Stimulated activated CD4-positive, alpha-beta T cell treated with anti-CD3 and anti-CD28 coated beads, Interleukin-4, amount 100 ng/mL, for 24 hours (primary cell): ENCODE measurements around the gene VSX2.
"Not testable (repeated sequence)": the region's sequence is repeated elsewhere in the genome, so short reads cannot be mapped to it uniquely, and the experiment has no call there.

Experiments used
- DNase-seq: peaks from one replicate; pipeline ENCODE4 v3.0.0-alpha.2; 2020

VSX2 gene

DNA sequence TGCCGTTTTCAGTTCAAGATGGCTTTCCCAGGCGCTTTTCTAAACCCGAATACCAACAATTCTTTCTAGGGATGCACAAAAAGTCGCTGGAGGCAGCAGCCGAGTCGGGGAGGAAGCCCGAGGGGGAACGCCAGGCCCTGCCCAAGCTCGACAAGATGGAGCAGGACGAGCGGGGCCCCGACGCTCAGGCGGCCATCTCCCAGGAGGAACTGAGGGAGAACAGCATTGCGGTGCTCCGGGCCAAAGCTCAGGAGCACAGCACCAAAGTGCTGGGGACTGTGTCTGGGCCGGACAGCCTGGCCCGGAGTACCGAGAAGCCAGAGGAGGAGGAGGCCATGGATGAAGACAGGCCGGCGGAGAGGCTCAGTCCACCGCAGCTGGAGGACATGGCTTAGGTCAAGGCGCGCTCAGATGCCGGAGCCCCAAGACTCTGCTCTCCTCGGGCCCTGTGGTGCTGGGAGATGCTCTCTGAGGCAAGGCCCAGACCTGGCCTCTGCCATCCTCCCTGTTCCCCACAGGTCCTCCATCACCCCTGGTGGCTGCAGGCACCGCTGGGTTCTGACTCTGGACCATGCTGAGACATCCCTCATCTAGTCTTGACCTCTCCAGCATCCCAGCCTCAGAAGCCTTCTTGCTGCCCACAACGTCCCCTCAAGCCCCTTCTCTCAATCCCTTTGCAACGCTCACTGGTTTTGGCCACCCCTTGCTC is 21.4 kb downstream of the VSX2 start:
- no peak for DNase-seq

DNA sequence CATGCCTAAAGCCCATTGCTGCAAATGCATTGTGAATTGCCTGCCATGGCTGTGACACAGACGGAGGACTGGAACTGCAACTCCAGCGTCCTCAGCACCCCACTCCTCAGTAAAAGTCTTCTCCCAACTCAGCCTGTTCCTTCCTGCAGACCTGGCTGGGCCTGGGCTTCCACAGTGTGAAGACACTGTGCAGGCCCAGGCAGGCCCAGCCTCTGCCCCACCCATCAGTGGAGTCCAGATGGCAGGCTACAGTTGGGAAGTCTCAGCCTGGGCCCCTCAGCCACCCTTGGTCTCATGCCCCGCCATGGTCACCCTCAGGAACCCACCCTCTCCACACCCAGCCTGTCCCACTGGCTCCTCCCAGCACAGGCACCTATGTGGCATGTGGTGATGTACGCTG is 22.0 kb downstream of the VSX2 start:
- DNase-seq = no peak

DNA sequence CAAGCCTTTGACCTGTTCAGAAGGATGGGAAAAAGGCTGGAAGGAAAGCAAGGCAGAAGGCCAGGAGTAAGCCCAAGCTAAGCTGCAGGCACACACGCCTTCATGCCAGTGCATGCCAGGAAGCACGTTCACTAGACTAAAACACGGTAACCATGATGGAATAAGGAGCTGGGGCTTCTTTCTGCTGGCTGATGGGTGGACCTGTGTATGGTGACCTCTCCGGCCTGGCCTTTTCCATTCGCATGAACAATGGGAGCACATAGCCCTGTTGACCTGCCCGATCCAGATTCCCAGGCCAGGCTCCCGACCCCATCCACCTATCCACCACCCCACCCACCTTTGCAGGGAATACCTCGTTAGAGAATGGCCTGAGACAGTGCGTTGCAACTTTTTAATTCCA is 22.8 kb downstream of the VSX2 start:
- DNase-seq = no peak

DNA sequence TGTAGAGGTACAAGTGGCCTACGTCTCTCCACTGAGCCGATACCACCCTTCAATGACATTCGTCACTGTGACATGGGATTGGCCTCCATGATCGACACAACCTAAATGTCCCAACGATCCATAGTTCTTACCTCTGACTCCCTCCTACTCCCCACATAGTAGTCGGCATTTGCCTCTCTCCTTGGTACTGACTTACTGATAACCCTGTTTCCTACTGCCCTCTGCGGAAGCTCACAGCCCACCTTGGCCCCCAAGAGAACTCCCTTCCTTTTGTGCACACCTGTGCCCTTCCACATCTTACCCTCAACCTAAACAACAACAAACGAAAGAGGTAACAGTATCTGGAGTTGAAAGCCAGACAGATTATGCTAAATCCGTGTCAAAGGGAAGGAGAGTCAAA is 23.9 kb downstream of the VSX2 start:
- no peak for DNase-seq

DNA sequence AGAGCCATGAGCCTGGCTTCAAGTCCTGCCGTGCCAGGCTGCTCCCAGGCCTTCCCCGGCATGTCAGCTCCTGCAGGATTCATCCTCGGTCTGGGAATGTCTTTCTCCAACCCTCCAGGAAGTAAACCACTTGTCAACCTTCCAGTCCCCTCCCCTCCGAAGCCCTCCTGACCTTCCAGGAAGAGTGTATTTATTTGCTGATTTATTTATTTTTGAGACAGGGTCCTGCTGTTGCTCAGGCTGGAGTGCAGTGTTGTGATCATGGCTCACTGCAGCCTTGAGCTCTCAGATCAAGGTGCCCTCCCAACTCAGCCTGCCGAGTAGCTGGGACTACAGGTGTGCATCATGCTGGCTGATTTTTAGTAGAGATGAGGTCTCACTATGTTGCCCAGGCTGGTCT is 24.7 kb downstream of the VSX2 start:
- DNase-seq = no peak

DNA sequence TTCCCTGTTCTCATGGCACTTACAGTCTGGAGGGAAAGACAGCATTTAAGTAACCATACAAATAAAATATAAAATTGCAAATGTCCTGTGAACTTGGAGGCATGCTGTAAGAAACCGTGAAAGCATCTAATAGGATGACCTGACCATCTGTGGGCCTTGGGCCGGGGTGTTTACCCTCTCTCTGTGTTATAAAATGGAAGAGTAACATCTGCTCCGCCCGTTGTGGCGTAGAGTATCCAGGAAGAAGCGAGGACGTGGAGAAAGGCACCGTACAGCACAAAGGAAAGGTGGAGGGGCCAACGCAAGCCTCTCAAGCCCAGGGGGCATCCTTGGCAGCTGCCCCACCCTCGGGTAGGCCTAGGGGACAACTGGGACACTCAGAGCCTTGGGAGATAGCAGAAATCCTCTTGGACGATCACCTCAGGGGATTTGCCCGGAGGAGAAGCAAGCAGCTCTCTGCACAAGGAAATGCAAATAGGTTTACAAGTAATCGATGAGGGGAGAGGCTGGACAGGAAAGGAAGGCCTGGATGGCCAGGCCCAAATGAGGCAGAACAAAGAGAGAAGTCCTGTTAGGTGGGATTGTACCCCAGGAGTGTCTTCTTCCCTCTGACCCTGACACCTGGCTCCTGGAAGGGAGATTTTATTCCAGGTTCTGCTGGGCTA is 26.2 kb downstream of the VSX2 start:
- DNase-seq = no peak

DNA sequence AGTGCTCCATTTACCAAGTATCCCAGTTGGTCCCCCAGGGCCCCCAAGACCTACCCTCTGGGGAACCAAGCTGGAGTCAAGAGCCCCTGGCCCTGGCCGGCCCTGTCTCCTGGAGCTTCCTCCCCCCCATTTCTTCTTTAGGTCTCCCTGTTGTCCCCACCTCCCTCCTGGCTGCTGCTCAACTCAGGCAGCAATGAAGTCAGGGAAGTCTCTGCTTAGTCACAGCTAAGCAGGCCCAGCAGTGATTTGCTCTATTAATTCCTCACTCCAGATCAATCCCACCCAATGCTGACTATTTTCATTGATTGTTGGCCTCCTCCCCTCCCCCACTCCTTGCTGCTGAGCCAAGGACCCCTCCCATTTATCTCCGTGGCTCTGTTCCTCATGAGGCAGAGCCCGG is 28.3 kb downstream of the VSX2 start:
- DNase-seq = no peak

DNA sequence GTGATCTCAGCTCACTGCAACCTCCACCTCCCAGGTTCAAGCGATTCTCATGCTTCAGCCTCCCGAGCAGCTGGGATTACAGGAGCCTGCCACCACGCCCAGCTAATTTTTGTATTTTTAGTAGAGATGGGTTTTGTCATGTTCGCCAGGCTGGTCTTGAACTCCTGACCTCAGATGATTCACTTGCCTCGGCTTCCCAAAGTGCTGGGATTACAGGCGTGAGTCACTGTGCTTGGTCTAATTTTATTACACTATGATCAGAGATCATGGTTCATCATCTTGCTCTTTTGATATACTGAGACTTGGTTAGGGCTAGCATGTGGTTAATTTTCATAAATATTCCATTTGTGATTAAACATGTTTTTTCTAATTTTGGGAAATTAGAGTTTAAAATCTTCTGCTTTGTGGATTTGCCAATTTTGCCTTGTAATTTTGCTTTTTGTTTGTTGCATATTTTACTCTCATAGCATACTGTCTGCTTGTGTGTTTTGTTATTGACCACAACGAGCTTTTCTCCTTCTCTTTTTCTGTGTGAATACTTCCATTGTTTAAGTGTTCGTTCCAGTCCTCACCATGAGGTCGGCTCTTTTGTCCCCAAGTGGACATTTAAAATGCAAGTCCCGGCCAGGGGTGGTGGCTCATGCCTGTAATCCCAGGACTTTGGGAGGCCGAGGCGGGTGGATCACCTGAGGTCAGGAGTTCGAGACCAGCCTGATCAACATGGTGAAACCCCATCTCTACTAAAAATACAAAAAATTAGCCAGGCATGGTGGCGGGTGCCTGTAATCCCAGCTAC is 31.3 kb downstream of the VSX2 start:
- DNase-seq = not testable (repeated sequence)

DNA sequence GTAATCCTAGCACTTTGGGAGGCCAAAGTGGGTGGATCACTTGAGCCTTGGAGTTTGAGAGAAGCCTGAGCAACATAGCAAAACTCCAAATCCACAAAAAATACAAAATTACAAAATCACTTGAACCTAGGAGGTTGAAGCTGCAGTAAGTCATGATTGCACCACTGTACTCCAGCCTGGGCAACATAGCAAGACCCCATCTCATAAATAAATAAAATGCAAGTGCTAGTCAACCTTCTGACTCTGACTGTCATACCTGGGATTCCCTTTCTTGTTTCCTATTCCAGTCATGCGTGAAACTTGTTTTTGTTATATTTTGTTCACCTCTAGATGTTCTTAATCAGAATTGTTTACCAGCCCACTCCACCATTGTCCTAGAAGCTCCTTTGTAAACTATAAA is 32.1 kb downstream of the VSX2 start:
- no peak for DNase-seq

DNA sequence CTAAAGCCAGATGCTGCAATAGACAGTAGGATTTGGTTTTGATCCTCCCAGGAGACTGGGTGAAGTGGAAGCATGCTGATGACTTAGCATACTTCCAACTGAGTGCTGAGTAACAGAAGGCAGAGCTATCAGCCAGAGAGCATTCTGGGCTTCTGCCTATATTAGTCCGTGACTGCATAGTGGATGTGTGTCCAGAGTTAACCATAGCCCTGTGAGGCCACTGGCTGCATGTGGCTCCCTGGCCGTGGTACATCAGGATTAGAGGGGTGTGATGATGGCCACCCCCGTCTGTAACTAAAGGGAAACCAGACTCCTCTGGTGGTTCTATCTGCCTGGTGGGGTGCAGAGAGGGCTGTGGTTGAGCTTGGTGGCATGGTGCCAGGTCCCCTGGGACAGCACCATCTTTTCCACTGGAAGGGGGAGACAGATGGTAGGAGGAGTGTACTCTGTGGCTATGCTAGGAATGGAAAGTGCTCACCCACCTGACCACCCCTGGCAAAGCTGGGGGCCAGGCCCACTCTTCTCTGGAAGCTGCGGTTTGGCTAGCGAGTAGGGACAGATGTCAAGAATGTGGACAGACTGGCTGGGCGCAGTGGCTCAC is 36.1 kb downstream of the VSX2 start:
- DNase-seq = no peak

DNA sequence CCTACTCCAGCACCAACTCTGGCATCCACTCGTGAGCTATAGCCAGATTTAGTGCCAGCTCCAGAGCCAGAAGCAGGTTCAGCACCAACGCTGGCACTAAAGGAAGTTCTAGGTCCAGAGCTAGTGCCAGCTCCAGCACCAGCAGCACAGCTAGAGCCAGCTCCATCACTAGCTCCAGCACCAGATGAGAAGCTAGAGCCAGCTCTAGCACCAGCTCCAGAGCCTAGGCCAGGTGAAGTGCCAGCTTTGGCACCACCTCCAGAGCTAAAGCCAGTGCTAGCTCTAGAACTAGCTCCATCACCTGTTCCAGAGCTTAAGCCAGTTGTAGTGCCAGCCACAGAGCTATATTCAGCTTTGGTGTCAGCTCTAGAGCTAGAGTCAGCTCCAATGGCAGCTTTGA is 38.8 kb downstream of the VSX2 start:
- no peak for DNase-seq

DNA sequence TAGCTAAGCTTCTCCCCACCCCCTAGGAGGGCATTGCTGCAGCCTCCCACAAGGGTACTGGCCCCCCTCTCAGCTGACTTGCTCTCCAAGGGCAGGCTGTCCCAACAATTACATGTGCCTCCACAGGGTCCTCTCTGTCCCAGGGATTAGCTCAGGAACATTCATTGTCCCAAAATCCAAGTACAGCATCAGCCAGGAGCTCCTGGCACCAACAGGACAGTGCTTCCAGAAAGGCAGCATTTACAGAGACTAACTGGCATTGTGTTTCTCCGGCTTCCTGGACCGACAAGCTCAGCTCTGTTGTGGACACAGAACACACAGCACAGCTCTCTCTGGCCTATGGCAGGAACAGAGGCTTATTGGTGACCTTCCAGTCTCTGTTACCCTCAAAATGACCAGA is 41.8 kb downstream of the VSX2 start:
- DNase-seq = no peak

DNA sequence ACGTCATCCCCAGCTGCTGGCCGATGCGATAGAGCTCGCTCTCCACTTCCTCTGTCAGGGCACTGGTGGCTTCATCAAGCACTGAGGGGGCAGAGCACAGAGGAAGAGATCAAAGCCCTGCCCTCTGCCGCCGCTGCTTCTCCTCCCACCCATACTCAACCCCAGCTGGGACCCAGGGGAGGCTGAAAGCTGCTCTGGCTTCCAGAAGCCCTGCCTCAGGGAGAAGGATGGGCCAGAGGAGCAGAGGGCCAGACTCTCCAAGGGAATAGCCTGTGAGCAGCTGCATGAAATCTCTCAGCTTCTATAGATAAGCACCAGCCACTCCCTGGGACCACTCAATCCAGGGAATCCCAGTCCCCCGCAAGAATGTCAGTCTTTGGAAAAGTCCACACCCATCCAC is 47.5 kb downstream of the VSX2 start:
- DNase-seq = no peak

DNA sequence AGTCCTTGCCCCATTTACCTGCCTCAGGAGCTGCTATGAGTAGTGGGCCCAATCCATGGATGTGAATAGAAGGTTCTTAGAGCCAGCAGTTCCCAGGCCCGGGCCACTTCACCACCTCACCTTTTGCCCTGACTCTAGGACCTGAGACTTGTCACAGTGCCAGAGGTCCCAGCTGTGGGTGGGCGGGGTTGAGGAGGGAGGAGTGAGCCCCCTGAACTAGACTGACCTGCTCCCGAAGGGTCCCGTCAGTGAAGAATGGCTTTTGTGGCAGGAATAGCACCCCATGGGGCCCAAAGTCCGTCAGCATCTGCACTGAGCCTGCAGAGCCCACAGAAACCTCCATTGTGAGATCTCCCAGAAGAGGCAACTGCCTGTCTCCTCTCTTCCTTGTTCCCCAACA is 50.6 kb downstream of the VSX2 start:
- no peak for DNase-seq

DNA sequence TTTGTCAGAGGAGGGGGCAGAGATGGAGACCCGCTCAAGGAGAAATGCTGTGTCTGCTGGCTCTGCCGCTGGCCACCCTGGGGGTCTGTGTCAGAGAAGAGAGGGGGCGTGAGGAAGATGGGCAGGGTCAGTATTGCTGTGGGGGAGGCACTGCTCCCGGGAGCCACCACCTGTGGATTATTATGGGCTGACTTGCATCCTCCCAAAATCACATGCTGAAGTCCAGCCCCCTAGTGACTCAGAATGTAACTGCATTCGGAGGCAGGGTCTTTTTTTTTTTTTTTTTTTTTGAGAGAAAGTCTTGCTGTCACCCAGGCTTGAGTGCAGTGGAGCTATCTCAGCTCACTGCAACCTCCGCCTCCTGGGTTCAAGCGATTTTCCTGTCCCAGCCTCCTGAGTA is 51.2 kb downstream of the VSX2 start:
- DNase-seq = no peak

DNA sequence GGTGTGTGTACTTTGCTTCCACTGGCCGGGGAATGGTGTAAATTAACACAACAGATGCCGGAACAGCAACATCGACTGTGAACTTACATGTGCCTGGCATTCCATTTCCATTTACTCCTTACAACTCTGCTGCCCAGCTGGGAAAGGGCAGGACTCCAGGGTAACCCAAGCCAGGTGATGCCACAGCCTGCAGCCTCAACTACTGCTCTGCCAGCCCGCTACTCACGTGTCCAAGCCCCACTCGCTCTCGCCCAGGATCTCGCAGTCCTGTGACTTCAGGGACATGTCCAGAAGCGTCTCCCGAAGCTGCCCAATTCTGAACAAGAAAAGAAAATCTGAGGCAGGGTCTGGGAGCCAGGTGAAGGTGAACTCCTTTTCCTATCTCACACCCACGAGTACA is 52.8 kb downstream of the VSX2 start:
- no peak for DNase-seq

DNA sequence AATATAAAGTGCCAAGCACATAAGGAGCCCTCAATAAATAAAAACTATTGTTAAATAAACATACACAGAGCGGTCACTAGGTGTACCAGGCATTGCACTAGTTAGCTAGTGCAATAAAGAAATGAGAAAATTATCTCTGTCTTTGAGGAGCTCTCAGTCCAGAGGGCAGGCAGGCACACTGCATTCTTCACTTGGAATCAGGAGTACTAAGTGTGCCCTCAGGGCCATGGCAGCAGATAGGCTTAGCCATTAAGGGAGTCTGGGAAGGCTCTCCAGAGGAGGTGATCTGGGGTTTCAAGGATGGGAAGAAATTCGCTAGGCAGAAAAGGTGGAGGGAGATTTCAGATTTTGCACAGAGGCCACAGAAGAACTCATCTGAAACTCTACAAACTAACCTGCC is 54.4 kb downstream of the VSX2 start:
- DNase-seq = no peak

DNA sequence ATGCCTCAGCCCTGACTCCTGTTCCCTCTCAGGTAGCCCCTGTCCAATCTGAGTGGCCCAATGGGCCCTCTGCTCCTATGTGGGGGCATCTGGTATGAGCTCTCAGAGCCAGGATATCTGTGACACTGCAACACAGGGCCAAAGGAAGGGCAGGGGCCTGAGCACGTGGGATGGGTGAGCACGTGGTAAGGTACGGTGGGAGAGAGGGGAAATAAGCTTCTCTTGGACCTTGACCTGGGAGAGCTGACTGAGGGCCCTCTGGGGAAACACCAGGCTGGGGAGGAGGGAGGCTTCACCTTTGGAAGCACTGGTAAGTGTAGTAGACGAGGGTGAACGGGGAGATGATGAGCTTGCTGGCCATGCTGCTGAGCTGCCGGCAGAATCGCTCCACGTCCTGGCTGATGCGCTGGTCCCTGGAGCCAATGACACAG is 56.8 kb downstream of the VSX2 start:
- DNase-seq = no peak

DNA sequence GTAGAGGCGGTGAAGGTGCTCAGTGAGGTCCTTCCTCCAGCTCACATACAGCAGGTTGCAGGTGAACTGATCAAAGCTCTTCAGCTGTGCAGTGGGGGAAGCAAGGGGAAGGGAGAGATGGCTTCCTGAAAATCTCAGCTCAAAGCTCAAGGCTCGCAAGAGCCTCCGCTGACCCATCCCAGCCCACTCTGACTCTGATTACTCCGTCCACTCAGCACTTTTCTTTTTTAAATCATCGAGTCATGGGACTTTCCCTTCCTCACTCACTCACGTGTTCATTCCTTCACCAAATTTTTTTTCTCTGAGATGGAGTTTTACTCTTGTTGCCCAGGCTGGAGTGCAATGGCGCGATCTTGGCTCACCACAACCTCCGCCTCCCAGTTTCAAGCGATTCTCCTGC is 58.7 kb downstream of the VSX2 start:
- DNase-seq = no peak

DNA sequence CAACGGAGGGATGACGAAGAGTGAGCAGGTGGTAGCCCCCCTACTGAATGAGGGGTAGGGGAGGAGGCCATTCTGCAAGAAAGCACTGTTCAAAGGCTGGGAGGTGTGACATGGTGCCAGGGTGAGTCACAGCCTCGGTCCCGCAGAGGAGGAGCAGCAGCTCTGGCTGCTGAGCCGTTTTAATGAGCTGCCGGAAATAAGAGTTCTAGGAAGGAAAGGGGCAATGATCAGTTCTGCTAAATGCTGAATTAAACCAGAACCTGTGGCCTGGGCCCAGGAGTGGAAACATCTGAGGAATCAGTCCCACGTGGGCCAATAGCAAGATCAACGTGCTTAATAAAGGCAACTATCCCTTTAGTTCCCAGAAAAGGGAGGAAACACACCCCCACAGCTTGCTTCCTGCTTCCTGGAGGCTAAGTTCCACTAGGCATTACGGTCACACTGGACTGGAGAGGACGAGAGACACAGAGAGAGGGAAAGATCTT is 59.9 kb downstream of the VSX2 start:
- no peak for DNase-seq

DNA sequence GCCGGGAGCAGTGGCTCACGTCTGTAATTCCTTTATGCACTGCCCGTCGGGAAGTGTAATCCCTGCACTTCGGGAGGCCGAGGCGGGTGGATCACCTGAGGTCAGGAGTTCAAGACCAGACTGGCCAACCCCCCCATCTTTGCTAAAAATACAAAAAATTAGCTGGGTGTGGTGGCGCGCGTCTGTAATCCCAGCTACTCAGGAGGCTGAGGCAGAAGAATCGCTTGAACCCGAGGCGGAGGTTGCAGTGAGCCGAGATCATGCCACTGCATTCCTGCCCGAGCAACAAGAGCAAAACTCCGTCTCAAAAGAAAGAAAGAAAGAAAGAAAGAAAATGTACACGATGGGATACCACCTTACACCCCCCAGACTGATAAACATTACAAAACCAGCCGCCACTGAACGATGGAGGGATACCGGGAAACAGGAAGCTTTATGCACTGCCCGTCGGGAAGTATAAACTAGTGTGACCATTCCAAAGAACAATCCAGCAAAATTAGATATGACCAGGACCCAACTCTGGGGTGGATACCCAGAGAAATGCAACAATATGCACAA is 62.4 kb downstream of the VSX2 start:
- DNase-seq = no peak

DNA sequence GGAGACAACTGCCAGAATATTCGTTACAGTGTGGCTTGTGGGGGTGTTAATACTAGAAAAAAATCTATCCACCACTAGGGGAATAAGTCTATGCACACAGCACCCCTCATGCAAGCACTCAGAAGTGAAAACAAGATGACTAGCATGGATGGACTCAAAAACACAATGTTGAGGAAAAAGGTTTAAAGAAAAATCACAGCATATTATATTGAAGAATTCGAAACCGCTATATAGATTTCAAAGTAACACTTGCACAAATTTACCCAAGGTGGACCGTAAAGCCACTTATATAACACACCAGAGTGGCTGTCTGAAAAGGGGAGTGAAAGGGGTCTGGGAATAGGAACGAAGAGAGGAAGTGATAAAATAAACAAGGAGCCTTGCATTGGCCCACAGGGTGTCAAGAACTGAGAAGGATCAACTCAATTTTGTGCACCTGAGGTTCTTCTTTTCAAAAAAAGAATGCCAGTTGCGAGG is 62.9 kb downstream of the VSX2 start:
- peak; percentile 20 for DNase-seq
